Adrenal gland (tissue), 12 donors: ENCODE results near the gene CLCN5. TPM values are rescaled to one million over a fixed set of nuclear protein-coding genes. Genes with fewer than 3 reads are reported as not detected.

Experiments
- DNase-seq, 7 donors: peaks; one replicate each; pipeline ENCODE4 v3.0.0-alpha.2; 2019 to 2020
- H3K27ac ChIP-seq, 5 donors: fragments of 200-600 bp; sonication (generic) in 4 of 5; 1 replicate in 3 of 5; 2 replicates in 2 of 5; pipeline versions ENCODE4 v1.5.1 to v1.8.0; 2016 to 2020; ENCODE audit warnings: mild to moderate bottlenecking in 1 of 5
- H3K27me3 ChIP-seq: fragments of 200-600 bp; 2 replicates; pipeline ENCODE4 v1.8.0; 2021
- H3K36me3 ChIP-seq, 2 donors: fragments of 200-600 bp; replicated peaks in 1 of 2; 1 replicate in 1 of 2; 2 replicates in 1 of 2; pipeline versions ENCODE4 v1.5.1 to v1.8.0; 2018 to 2022
- H3K4me1 ChIP-seq, 2 donors: fragments of 200-600 bp; replicated peaks in 1 of 2; 1 replicate in 1 of 2; 2 replicates in 1 of 2; pipeline versions ENCODE4 v1.5.1 to v1.8.0; 2018 to 2021
- H3K4me3 ChIP-seq, 4 donors: fragments of 200-600 bp; sonication (generic) in 3 of 4; one replicate each; pipeline ENCODE4 v1.5.1; 2016 to 2018
- H3K9me3 ChIP-seq, 3 donors: fragments of 200-600 bp; sonication (generic) in 1 of 3; replicated peaks in 1 of 3; 1 replicate in 2 of 3; 2 replicates in 1 of 3; pipeline versions ENCODE4 v1.5.1 to v1.8.0; 2016 to 2021
- CTCF ChIP-seq, 6 experiments: fragments of 450-650 bp in 4 of 6; fragments of 200-600 bp in 2 of 6; sonication (generic) in 1 of 6; IDR thresholded peaks; 1 replicate in 5 of 6; 2 replicates in 1 of 6; pipeline versions ENCODE4 v1.5.1 to v1.8.0; 2016 to 2021; ENCODE audit warnings: antibody characterized with exemption in 6 of 6, mild to moderate bottlenecking in 2 of 6, moderate library complexity in 1 of 6
- POLR2A ChIP-seq, 2 donors: fragments of 450-650 bp; IDR thresholded peaks; one replicate each; pipeline ENCODE4 v1.6.1; 2017; ENCODE audit warnings: antibody characterized with exemption in 2 of 2, mild to moderate bottlenecking in 2 of 2, moderate library complexity in 1 of 2
- WGBS, 4 donors: extraction: QIAGEN DNeasy Blood & Tissue Kit in 2 of 4; methylation state at CpG; one replicate each; pipeline versions ENCODE4 v1.1.5 to v1.1.7; 2013 to 2017; 5-methylcytosine and 5-hydroxymethylcytosine counted together
- intact Hi-C, 2 donors: fragments of 100-400 bp; cut with DNase I; formaldehyde crosslinking; loops; one replicate each; pipeline versions ENCODE4 v1.14.1 to v1.15.0; 2022 to 2023
- polyA plus RNA-seq, 3 donors: library from polyadenylated mRNA; stranded (reverse); fragments of 200-250 nt in 2 of 3; fragments of 350-450 nt in 1 of 3; fragmentation: Illumina TruSeq in 1 of 3; extraction: RNeasy Lipid Tissue Mini Kit (QIAGEN cat#74804) in 1 of 3; gene quantifications; one replicate each; pipeline ENCODE4 v1.2.3, GENCODE V29; 2013 to 2014
- total RNA-seq, 9 donors: library from RNA; depleted of rRNA in 4 of 9; stranded (reverse); fragments of >200 nt in 4 of 9; fragments of 120-200 nt in 1 of 9; fragmentation: NEBNext Ultra II Directional in 1 of 9; extraction: Animal tissue kit (Norgen Biotek cat#: 25700) in 1 of 9; gene quantifications; one replicate each; pipeline versions ENCODE4 v1.1.0 to v1.2.4, GENCODE V29; 2013 to 2023
- donor health status: healthy with polysubstance abuse.
- donor health status: Bipolar disorder and iron deficiency.
- donor health status: DM: yes; HTN: yes; CAD: no.
- donor health status: DM: no; HTN: no; CAD: no.
- donor health status: DM: no; HTN: no; CAD: no.
- donor health status: DM: yes; HTN: yes; CAD: no.

Gene CLCN5
- total and polyA plus RNA-seq, 12 donors: 3.3 to 17.3 (median 8.6) TPM

GRCh38 chrX:49993661-49994060 lies 71.3 kb downstream of the CLCN5 start:
- no peak overlapping the region for H3K27ac ChIP-seq
- intact Hi-C loops: no loop called here
- H3K4me1 ChIP-seq: no peaks in the 10 kb centered on the region
- no peak overlapping the region for H3K4me3 ChIP-seq
- no peak for TF ChIP-seq POLR2A (IDR thresholded peaks at IDR 0.05)
- no peak for TF ChIP-seq CTCF (IDR thresholded peaks at IDR 0.05)
- no peaks in the 10 kb centered on the region for H3K27me3 ChIP-seq
- WGBS, 4 donors: 50 to 94% (median 83%) methylated on average over 1 of the region's 1 CpG
- no peaks in the 10 kb centered on the region for H3K36me3 ChIP-seq
- H3K9me3 ChIP-seq: no peaks in the 10 kb centered on the region
- DNase-seq: no peak

GRCh38 chrX:49995107-49995731 lies 72.8 kb downstream of the CLCN5 start:
- 76 to 85% (median 82%) methylated on average over 8 to 10 of the region's 10 CpGs for WGBS, 4 donors
- Histone ChIP-seq H3K9me3 (no peaks in the 10 kb centered on the region), H3K27me3 (no peaks in the 10 kb centered on the region), H3K4me1 (no peaks in the 10 kb centered on the region), H3K36me3 (no peaks in the 10 kb centered on the region), H3K27ac (no peak overlapping the region), H3K4me3 (no peak overlapping the region)
- no peak for DNase-seq
- TF ChIP-seq POLR2A (IDR thresholded peaks at IDR 0.05) (no peak), CTCF (IDR thresholded peaks at IDR 0.05) (no peak)
- intact Hi-C loops: no loop called here

- WGBS, 4 donors: 46 to 72% (median 61%) methylated on average over 2 of the region's 2 CpGs
- no peak for DNase-seq
- Histone ChIP-seq H3K4me1 (no peaks in the 10 kb centered on the region), H3K27me3 (peaks cover 4% of the 10 kb centered on the region), H3K27ac (no peak overlapping the region), H3K36me3 (no peaks in the 10 kb centered on the region), H3K9me3 (no peaks in the 10 kb centered on the region), H3K4me3 (no peak overlapping the region)
- intact Hi-C loops: no loop called here
- no peak for TF ChIP-seq CTCF (IDR thresholded peaks at IDR 0.05)
- TF ChIP-seq POLR2A (IDR thresholded peaks at IDR 0.05): no peak
Observed at GRCh38 chrX:49995795-49996455, 73.5 kb downstream of the CLCN5 start.

GRCh38 chrX:49996474-49996873 lies 74.1 kb downstream of the CLCN5 start:
- WGBS, 4 donors: 90 to 96% (median 94%) methylated on average over 2 of the region's 2 CpGs

GRCh38 chrX:49999087-49999486 lies 76.7 kb downstream of the CLCN5 start:
- no peaks in the 10 kb centered on the region for H3K36me3 ChIP-seq
- no peaks in the 10 kb centered on the region for H3K9me3 ChIP-seq
- no peak overlapping the region for H3K27ac ChIP-seq
- peaks cover 9% of the 10 kb centered on the region for H3K27me3 ChIP-seq
- H3K4me3 ChIP-seq: no peak overlapping the region
- WGBS, 4 donors: 86 to 94% (median 89%) methylated on average over 3 of the region's 3 CpGs
- DNase-seq: no peak
- H3K4me1 ChIP-seq: no peaks in the 10 kb centered on the region
- intact Hi-C loops: no loop called here
- no peak for TF ChIP-seq POLR2A (IDR thresholded peaks at IDR 0.05)

More at GRCh38 chrX:49996474-49996873, 74.1 kb downstream of the CLCN5 start:
- no peak overlapping the region for H3K4me3 ChIP-seq
- no peak overlapping the region for H3K27ac ChIP-seq
- H3K36me3 ChIP-seq: no peaks in the 10 kb centered on the region
- TF ChIP-seq POLR2A (IDR thresholded peaks at IDR 0.05): no peak
- H3K9me3 ChIP-seq: no peaks in the 10 kb centered on the region
- peaks cover 5% of the 10 kb centered on the region for H3K27me3 ChIP-seq
- intact Hi-C loops: no loop called here
- DNase-seq: no peak
- H3K4me1 ChIP-seq: no peaks in the 10 kb centered on the region
